Ishikawa (cell line): ENCODE measurements around the gene BMP6.

Experiments used
- CEBPB ChIP-seq: IDR thresholded peaks from 2 replicates; pipeline ENCODE4 v1.6.1; 2012
- CREB1 ChIP-seq: IDR thresholded peaks from 2 replicates; pipeline ENCODE4 v1.6.1; 2012; ENCODE audit warnings: low read depth
- EGR1 ChIP-seq: IDR thresholded peaks from 2 replicates; pipeline ENCODE4 v1.6.1; 2012
- EP300 ChIP-seq: IDR thresholded peaks from 2 replicates; pipeline ENCODE4 v1.6.1; 2012; ENCODE audit warnings: borderline replicate concordance
- FOXM1 ChIP-seq: IDR thresholded peaks from 2 replicates; pipeline ENCODE4 v1.6.1; 2012; ENCODE audit warnings: low read depth, borderline replicate concordance
- MAX ChIP-seq: IDR thresholded peaks from 2 replicates; pipeline ENCODE4 v1.6.1; 2012
- NFIC ChIP-seq: IDR thresholded peaks from 2 replicates; pipeline ENCODE4 v1.6.1; 2012
- RAD21 ChIP-seq: IDR thresholded peaks from 2 replicates; pipeline ENCODE4 v1.6.1; 2012; ENCODE audit warnings: low read depth
- REST ChIP-seq: IDR thresholded peaks from 2 replicates; pipeline ENCODE4 v1.6.1; 2012; ENCODE audit warnings: low read depth, mild to moderate bottlenecking
- TAF1 ChIP-seq: IDR thresholded peaks from 2 replicates; pipeline ENCODE4 v1.6.1; 2012; ENCODE audit warnings: low read depth, mild to moderate bottlenecking
- TEAD4 ChIP-seq: IDR thresholded peaks from 2 replicates; pipeline ENCODE4 v1.6.1; 2012
- USF1 ChIP-seq: IDR thresholded peaks from 2 replicates; pipeline ENCODE4 v1.6.1; 2012
- YY1 ChIP-seq: IDR thresholded peaks from 2 replicates; pipeline ENCODE4 v1.6.1; 2012; ENCODE audit warnings: low read depth
- ZBTB7A ChIP-seq: IDR thresholded peaks from 2 replicates; pipeline ENCODE4 v1.6.1; 2012; ENCODE audit warnings: low read depth

GRCh38 chr6:7696061-7696460 lies 29.8 kb upstream of the BMP6 start:
- TF ChIP-seq YY1: no peak
- no peak for TF ChIP-seq EP300
- TF ChIP-seq CREB1: no peak
- no peak for TF ChIP-seq FOXM1
- TF ChIP-seq MAX: no peak
- no peak for TF ChIP-seq NFIC
- TF ChIP-seq RAD21: no peak
- TF ChIP-seq REST: no peak
- no peak for TF ChIP-seq TAF1
- TF ChIP-seq EGR1: no peak
- TF ChIP-seq ZBTB7A: no peak
- TF ChIP-seq TEAD4: no peak
- TF ChIP-seq CEBPB: no peak
- no peak for TF ChIP-seq USF1
